DOHH2 (cell line): ENCODE data around the gene YPEL5.

Experiments used
- H3F3A ChIP-seq: fragments of 200-600 bp; sonication (generic), shearing (Covaris generic); 2 replicates; pipeline ENCODE4 v1.6.0; 2016; ENCODE audit warnings: antibody characterized with exemption, mild to moderate bottlenecking; ENCODE audit not compliant: control insufficient read depth, insufficient read depth
- H3K27ac ChIP-seq: fragments of 200-600 bp; sonication (generic); 2 replicates; pipeline ENCODE4 v1.5.1; 2014; ENCODE audit warnings: low read depth, mild to moderate bottlenecking, low read length, moderate library complexity
- H3K27me3 ChIP-seq: fragments of 200-600 bp; sonication (generic); 2 replicates; pipeline ENCODE4 v1.6.1; 2014; ENCODE audit warnings: mild to moderate bottlenecking, low read length, mixed read lengths; ENCODE audit not compliant: control insufficient read depth
- H3K36me3 ChIP-seq: fragments of 200-600 bp; sonication (generic); 2 replicates; pipeline ENCODE4 v1.6.1; 2014; ENCODE audit warnings: mild to moderate bottlenecking, low read length, moderate library complexity, mixed read lengths; ENCODE audit not compliant: control insufficient read depth
- H3K4me1 ChIP-seq: fragments of 200-600 bp; sonication (generic); 2 replicates; pipeline ENCODE4 v1.6.1; 2014; ENCODE audit warnings: mild to moderate bottlenecking, low read length, mixed read lengths; ENCODE audit not compliant: control insufficient read depth
- H3K4me2 ChIP-seq: fragments of 200-600 bp; sonication (generic); 2 replicates; pipeline ENCODE4 v1.6.0; 2014; ENCODE audit warnings: mild to moderate bottlenecking, low read length, moderate library complexity
- H3K4me3 ChIP-seq: fragments of 200-600 bp; sonication (generic); 2 replicates; pipeline ENCODE4 v1.5.1; 2014; ENCODE audit warnings: mild to moderate bottlenecking, low read length, mixed read lengths
- H3K79me2 ChIP-seq: fragments of 200-600 bp; sonication (generic); 2 replicates; pipeline ENCODE4 v1.6.1; 2014; ENCODE audit warnings: mild to moderate bottlenecking, low read length, mixed read lengths; ENCODE audit not compliant: control insufficient read depth
- H3K9me2 ChIP-seq: fragments of 200-600 bp; sonication (generic); replicated peaks from 2 replicates; pipeline ENCODE4 v1.6.1; 2014; ENCODE audit warnings: mild to moderate bottlenecking, low read length, mixed read lengths; ENCODE audit not compliant: control insufficient read depth
- H3K9me3 ChIP-seq: fragments of 200-600 bp; sonication (generic); 2 replicates; pipeline ENCODE4 v1.6.1; 2014; ENCODE audit warnings: antibody characterized with exemption, low read length, mixed read lengths; ENCODE audit not compliant: control insufficient read depth, insufficient read depth
- H4K20me1 ChIP-seq: fragments of 200-600 bp; sonication (generic); 2 replicates; pipeline ENCODE4 v1.6.0; 2014; ENCODE audit warnings: low read depth, mild to moderate bottlenecking, antibody characterized with exemption, low read length, moderate library complexity; ENCODE audit not compliant: control insufficient read depth, insufficient read depth
- EZH2phosphoT487 ChIP-seq: fragments of 200-600 bp; sonication (generic); IDR thresholded peaks from 2 replicates; pipeline ENCODE4 v1.6.1; 2017; ENCODE audit warnings: borderline replicate concordance, mild to moderate bottlenecking, antibody characterized with exemption, low read length, moderate library complexity, mixed read lengths
- TF ChIP-seq, protein P1 (sequence below): fragments of 200-600 bp; sonication (generic); IDR thresholded peaks from one replicate; pipeline ENCODE4 v1.5.1; 2014; ENCODE audit warnings: antibody characterized with exemption, mild to moderate bottlenecking, low read depth, low read length; ENCODE audit not compliant: poor library complexity, severe bottlenecking

Gene YPEL5

DNA sequence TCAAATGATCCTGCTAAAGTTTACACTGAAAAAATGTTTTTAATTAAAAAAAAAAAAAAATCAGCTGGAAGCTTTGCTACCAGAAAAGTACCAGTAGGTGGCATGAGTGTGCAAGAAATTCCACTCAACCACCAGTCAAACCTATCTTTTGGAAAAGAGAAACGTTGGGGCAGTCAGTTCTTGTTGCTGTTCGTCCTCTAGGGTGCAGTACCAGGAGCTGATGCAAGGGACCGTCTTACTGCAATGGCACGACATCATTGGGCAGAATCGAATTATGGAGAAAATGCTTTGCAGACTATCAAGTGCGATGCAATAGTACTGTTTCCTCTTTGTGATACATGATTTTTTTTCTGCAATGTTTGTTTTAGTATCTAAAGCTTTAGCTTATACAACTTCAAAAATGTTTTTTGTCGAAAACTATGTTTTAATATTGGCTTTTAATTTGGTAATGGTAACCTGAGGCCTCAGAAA is 18.3 kb downstream of the YPEL5 start:
- Histone ChIP-seq H3K9me2 (no peaks in the 10 kb centered on the region), H3K36me3 (peaks cover 3% of the 10 kb centered on the region; the same call in 1 of the 2 replicates), H3F3A (peaks cover under 1% of the 10 kb centered on the region; the same call in 1 of the 2 replicates), H3K79me2 (no peaks in the 10 kb centered on the region), H3K4me1 (peaks cover 32% of the 10 kb centered on the region), H3K27ac (no peak overlapping the region), H3K27me3 (no peaks in the 10 kb centered on the region), H3K4me2 (peak overlapping the region; percentile 25; the same call in 1 of the 2 replicates), H3K4me3 (no peak overlapping the region), H3K9me3 (no peaks in the 10 kb centered on the region), H4K20me1 (no peaks in the 10 kb centered on the region)
- no peak for TF ChIP-seq EZH2phosphoT487
- TF ChIP-seq, protein P1, sequence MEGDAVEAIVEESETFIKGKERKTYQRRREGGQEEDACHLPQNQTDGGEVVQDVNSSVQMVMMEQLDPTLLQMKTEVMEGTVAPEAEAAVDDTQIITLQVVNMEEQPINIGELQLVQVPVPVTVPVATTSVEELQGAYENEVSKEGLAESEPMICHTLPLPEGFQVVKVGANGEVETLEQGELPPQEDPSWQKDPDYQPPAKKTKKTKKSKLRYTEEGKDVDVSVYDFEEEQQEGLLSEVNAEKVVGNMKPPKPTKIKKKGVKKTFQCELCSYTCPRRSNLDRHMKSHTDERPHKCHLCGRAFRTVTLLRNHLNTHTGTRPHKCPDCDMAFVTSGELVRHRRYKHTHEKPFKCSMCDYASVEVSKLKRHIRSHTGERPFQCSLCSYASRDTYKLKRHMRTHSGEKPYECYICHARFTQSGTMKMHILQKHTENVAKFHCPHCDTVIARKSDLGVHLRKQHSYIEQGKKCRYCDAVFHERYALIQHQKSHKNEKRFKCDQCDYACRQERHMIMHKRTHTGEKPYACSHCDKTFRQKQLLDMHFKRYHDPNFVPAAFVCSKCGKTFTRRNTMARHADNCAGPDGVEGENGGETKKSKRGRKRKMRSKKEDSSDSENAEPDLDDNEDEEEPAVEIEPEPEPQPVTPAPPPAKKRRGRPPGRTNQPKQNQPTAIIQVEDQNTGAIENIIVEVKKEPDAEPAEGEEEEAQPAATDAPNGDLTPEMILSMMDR, result peak; percentile 81

DNA sequence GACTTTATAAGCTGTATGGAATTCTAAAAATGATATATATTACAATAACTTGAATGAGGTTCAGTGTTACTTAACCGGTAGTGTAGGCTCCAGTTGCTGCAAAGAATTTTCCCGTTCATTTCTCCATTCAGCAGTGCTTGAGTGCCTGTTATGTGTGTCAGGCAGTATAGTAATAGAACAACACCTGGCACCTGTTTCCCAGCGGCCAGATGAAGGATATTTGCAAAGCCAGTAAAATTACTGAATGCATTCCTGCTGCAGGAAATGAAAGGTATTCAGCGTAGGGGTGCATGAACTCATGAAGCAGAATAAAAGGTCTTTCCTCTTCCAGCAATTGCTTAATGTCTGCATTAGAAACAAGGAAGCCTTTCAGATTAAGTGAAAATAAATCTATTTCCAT is 18.8 kb downstream of the YPEL5 start:
- H3K4me2 ChIP-seq, result no peak overlapping the region
- H3K9me3 ChIP-seq, result no peaks in the 10 kb centered on the region
- no peak overlapping the region for H3K4me3 ChIP-seq
- no peaks in the 10 kb centered on the region for H4K20me1 ChIP-seq
- H3K36me3 ChIP-seq, result no peaks in the 10 kb centered on the region
- no peaks in the 10 kb centered on the region for H3K79me2 ChIP-seq
- TF ChIP-seq, protein P1, result no peak
- TF ChIP-seq EZH2phosphoT487, result no peak
- H3K4me1 ChIP-seq, result peaks cover 27% of the 10 kb centered on the region
- no peak overlapping the region for H3K27ac ChIP-seq
- no peaks in the 10 kb centered on the region for H3K27me3 ChIP-seq
- H3F3A ChIP-seq, result no peaks in the 10 kb centered on the region
- no peaks in the 10 kb centered on the region for H3K9me2 ChIP-seq

DNA sequence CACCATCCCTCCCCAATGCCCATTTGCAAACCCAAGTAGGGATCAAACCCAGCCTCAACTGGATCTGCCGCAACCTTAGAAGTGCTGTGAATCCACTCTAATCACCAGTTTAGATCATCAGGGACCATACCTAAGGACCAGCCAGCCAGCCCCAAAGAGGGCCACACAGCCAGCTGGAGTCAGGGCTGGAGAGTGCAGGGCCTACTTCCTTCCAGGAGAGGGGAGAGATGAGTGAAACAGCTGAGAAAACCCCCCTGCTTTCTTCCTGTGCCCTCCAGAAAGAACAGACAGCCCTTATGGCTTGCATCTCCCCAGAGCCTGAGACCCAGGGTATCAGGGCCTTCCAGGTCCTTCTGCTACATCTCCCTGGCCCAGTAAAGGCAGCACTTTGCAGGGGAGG is 25.8 kb downstream of the YPEL5 start:
- TF ChIP-seq, protein P1, result no peak
- TF ChIP-seq EZH2phosphoT487, result no peak
- no peaks in the 10 kb centered on the region for H3K9me2 ChIP-seq
- H3K36me3 ChIP-seq, result no peaks in the 10 kb centered on the region
- no peaks in the 10 kb centered on the region for H4K20me1 ChIP-seq
- no peak overlapping the region for H3K27ac ChIP-seq
- H3K4me2 ChIP-seq, result no peak overlapping the region
- H3K79me2 ChIP-seq, result no peaks in the 10 kb centered on the region
- no peaks in the 10 kb centered on the region for H3K27me3 ChIP-seq
- H3K4me1 ChIP-seq, result no peaks in the 10 kb centered on the region
- no peaks in the 10 kb centered on the region for H3F3A ChIP-seq
- H3K4me3 ChIP-seq, result no peak overlapping the region
- H3K9me3 ChIP-seq, result no peaks in the 10 kb centered on the region

DNA sequence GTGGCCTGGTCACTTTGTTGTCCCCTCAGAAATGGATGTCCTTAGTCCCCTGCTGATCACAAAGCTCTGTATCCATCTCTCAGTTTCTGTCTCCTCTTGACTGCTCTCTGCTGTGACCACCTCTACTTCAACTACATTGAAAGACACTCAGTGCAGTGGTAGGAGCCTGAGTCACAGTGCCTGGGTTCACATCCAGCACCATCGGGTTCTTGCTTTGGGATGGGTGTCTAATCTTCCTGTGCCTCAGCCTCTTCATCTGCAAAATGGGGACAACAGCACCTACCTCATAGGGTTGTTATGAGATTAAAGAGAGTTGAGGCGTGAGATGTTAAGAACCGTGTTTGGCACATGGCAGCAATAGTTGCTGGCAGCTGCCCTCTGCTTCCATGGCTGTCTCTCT is 30.6 kb downstream of the YPEL5 start:
- no peaks in the 10 kb centered on the region for H3K9me2 ChIP-seq
- H3K9me3 ChIP-seq, result no peaks in the 10 kb centered on the region
- no peak overlapping the region for H3K4me2 ChIP-seq
- H3K4me1 ChIP-seq, result no peaks in the 10 kb centered on the region
- H3K27me3 ChIP-seq, result no peaks in the 10 kb centered on the region
- H3K27ac ChIP-seq, result no peak overlapping the region
- no peaks in the 10 kb centered on the region for H3K79me2 ChIP-seq
- no peaks in the 10 kb centered on the region for H3F3A ChIP-seq
- H4K20me1 ChIP-seq, result no peaks in the 10 kb centered on the region
- H3K4me3 ChIP-seq, result no peak overlapping the region
- no peaks in the 10 kb centered on the region for H3K36me3 ChIP-seq
- TF ChIP-seq, protein P1, result no peak
- TF ChIP-seq EZH2phosphoT487, result no peak
